Measurements from ENCODE around the gene MFSD11. TPM values are rescaled to one million over a fixed set of nuclear protein-coding genes. Genes with fewer than 3 reads are reported as not detected.
"Not testable (repeated sequence)": the region's sequence is repeated elsewhere in the genome, so short reads cannot be mapped to it uniquely, and the experiment has no call there.

The MFSD11 gene
- total RNA-seq, 1 donor from 2014 or later = 23.6 TPM

DNA sequence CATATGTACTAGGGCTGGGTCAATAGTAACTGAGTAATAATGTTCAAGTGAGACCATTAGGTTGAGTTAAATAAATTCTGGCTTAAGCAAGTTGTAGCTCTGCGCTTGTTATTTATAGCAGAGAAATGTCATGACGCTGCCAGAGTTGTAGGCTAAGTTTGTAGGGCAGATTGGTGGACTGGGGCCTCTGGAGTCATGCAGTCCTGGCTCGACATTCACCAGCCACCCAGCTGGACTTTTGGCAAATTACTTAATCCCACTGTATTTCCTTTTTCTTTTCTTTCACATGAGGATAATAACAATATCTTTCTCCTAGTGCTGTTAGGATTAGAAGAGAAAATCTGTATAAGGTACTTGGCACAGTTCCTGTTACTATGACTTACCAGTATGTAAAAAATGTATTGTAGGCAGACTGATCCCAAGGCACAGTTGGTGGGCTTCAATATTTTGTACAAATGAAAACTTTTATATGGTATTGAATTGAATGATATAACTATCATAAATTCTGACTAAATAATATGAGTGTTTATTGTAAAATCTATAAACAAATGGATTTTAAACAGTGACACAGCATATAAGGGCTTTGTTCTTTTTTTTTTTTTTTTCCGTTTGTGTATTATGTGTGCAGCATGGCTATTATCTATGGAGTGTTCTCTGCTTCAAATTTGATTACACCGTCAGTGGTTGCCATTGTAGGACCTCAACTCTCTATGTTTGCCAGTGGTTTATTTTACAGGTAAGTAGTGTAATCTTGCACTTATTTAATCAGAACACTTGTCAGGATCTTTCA, 2.6 kb downstream of the MFSD11 start:
- intact Hi-C loops (cut with micrococcal nuclease) = no loop called here

DNA sequence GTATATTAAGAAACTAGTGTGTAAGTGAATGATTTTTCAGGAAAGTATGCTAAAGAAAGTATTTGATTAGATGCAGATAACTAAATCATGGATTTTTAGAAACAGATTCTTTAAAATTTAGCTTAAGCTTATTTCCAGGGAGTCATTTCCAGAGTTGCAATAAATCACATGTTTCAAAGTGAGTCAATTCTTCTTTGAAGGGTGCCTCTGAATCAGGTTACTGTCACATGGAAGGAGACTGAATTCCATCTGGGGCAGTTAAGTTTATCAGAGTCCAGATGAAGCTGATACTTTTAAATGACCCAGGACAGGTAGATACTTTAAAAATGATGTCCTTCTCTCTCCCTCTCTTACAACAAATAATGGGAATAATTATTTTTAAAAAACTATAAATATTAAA, 5.0 kb downstream of the MFSD11 start:
- intact Hi-C loops (cut with micrococcal nuclease) = no loop called here

DNA sequence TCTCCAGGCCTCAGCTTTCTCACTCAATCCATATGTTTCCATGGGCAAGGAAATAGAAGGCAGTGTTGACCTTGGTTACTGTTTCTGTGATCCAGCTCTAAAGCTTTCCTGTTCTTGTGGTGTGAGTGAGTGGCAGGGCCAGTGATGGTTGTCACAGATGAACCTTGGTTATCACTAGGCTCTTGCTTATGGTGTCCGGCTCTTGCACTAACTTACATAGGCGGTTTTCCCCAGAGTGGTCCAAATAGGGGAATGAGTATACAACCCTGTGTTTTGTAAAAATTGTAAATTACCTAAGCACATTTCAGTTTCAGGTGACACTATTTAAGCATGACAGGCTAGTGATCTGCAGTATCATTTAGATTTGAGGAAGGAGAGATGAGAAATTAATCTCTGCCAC, 6.8 kb downstream of the MFSD11 start:
- intact Hi-C loops (cut with micrococcal nuclease) = no loop called here

DNA sequence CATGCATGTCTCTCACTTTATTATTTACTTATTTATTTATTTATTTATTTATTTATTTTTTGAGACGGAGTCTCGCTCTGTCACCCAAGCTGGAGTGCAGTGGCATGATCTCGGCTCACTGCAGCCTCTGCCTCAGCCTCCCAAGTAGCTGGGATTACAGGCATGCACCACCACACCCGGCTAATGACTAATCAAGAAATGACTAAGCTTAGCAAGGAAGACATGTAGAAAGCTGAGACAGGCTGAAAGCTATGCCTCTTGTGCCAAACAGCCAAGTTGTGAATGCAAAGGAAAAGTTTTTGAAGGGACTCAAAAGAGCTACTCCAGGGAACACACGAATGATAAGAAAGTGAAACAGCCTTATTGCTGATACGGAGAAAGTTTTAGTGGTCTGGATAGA, 7.9 kb downstream of the MFSD11 start:
- intact Hi-C loops (cut with micrococcal nuclease) = not testable (repeated sequence)

DNA sequence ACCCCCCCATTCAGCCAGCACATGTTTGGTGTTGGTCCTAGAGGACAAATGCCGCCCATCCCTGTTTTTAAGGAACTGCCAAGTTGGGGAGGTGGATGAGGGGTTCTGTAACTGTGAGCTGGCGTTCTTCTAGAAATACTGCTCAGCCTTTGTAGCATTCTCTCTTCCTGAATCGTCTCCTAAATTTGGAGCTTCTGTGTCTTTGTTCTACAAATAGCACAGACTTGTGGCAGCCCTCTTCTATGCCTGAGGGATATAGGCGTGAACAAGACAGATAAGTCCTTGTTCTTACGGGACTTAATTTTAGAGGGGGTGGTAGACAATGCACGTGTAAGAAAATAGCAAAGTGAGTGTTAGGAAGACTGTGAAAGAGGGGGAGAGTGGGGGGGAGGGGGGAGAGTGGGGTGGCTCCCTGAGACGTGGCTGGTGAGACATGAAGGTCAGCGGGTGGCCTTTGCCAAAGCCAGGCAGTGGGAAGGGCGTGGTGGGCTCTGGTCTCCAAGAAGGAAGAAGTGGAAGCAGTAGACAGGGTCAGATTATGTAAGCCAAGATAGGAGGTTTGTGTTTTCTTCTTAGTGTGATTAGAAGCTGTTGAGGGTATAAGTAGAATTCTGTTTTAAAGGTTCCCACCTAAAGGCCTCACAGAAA, 9.9 kb downstream of the MFSD11 start:
- intact Hi-C loops (cut with micrococcal nuclease) = no loop called here

DNA sequence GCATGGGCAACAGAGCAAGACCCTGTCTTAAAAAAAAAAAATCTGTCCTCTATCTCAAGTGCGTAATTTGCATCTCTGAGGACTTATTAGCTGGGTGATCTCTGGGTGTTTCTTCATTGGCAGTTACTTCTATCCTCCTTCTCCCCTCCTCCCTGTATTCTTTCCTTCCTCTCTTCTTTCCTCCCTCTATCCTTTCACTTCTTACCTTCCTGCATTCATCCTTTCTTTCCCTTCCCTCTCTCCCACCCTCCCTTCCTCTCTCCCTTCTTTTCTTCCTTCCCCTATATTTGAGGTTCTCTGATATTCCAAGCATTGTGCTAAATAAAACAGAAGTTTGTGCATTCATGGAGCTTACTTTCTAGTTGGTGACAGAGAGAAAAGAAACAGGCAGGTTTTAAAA, 10.7 kb downstream of the MFSD11 start:
- intact Hi-C loops (cut with micrococcal nuclease) = no loop called here

DNA sequence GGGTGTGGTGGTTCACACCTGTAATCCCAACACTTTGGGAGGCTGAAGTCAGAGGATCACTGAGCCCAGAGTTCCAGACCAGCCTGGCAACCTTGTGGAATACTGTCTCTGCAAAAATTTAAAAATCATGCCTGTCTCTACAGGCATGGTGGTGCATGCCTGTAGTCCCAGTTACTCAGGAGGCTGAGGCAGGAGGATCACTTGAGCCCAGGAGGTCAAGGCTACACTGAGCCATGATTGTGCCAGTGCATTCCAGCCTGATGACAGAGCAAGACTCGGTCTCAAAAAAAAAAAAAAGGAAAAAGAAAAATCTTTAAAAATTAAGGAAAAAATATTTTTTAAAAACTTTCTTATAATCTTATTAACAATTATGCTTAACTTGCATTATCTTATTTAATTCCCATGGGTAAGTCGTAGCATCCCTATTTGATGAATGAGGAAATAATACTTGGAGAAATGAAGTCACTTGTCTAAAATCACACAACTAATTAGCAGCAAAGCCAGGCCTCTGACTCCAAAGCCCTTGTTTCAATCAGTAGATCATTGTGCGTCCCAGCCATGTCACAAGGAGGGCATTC, 13.6 kb downstream of the MFSD11 start:
- intact Hi-C loops (cut with micrococcal nuclease) = no loop called here

DNA sequence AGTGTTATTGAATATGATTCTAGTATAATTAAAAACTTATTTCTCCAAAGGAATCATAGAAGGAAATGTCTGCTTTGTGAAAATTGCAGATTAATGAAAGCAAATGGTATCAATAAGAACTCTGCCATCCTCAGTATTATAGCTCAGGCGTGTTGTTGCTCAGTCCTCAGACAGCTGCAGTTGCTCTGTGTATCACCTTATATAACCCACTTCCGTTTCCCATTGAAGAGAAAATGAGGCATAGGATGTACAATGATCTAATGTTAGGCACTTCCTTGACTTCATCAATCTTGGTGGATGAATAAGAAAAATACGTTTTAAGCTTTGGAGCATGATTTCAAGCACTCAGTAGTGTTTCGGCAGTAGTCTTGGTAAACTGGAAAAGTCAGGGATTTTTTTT, 14.1 kb downstream of the MFSD11 start:
- intact Hi-C loops (cut with micrococcal nuclease) = no loop called here

DNA sequence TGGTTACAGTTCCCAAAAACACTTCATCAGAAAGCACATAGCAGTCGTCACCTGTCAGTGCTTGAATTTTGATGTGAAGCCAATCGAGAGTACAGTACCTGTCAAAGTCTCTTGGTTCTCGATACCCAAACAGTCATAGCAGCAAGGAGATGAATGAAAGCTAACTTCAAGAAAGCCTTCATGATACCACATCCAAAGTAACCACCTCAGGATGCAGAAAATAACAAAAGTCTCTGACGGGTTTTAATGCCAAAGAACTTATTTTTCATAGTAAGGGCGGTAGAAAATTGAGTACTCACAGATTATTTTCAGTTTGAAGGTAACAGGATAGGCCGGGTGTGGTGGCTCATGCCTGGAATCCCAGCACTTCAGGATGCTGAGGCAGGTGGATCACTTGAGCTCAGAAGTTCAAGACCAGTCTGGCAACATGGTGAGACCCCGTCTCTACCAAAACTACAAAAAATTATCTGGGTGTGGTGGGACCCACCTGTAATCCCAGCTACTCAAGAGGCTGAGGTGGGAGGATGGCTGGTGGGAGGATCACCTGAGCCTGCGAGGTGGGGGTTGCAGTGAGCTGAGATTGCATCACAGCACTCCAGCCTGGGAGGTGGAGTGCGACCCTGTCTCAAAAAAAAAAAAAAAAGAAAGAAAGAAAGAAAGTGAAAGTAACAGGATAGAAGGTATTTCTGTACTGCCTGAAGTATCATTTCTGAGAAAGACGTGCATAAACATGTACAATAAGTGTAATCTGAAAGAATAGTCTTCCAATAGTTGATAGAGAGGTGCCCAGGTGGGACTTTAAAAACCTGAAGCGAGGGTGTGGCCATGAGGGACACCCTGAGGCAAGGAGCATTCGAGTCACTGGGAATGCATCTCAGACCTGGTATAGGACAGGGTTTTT, 15.4 kb downstream of the MFSD11 start:
- intact Hi-C loops (cut with micrococcal nuclease) = loop anchor here (1.0 kb wide), 2 partner anchors 15 to 38 kb away; partner anchors contain the start of gene MFSD11

DNA sequence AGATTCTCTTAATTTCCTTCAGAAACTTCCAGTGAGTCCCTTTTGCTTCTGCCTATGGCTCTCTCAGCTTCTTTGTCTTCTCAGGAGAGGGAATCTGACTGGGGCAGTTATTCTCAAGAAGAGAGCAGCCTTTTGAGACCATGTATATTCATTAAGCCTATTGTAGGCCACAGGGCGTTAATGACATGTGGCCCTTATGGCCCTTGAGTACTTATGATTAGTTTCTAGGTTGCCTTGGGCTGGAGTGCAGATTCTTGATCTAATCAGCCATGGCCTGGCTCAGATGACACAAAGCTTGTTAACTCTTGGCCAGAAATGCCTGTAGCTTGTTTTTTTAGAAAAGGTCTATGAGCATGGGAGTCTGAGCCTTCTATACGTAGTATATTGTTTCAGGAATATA, 17.4 kb downstream of the MFSD11 start:
- intact Hi-C loops (cut with micrococcal nuclease) = no loop called here

DNA sequence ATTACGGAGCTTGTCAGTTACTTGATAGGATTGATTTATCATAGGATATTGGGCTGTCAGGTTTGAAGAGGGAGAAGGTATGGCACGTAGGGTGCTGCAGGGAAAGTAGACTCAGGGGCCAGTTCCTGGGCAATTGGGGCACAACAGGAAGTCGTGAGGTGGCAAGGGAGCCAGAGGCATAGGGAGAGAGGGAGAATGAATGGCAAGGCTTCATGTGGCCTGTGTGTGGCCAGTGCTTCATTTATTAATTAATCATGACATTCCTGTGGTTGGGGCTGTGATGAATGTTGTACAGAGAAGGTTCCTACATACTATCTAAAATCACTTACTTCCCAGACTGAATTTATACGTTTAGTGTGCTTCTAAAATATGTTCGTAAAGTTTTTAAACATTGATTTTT, 19.3 kb downstream of the MFSD11 start:
- intact Hi-C loops (cut with micrococcal nuclease) = no loop called here

DNA sequence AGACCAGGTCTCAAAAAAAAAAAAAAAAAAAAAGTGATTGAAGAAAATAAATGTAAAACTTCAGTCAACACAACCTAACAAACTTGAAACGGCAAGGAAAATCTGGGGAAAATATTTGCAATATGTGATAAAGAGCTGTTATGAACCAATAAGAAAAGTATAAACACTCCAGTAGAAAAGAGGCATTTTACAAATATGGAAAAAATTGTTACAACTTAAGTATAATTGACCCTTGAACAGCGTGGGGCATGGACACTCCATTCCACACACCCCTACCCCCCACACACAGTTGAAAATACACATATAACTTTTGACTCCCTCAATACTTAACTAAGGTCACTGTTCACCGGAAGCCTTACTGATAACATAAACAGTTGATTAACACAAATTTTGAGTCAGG, 20.7 kb downstream of the MFSD11 start:
- intact Hi-C loops (cut with micrococcal nuclease) = no loop called here

DNA sequence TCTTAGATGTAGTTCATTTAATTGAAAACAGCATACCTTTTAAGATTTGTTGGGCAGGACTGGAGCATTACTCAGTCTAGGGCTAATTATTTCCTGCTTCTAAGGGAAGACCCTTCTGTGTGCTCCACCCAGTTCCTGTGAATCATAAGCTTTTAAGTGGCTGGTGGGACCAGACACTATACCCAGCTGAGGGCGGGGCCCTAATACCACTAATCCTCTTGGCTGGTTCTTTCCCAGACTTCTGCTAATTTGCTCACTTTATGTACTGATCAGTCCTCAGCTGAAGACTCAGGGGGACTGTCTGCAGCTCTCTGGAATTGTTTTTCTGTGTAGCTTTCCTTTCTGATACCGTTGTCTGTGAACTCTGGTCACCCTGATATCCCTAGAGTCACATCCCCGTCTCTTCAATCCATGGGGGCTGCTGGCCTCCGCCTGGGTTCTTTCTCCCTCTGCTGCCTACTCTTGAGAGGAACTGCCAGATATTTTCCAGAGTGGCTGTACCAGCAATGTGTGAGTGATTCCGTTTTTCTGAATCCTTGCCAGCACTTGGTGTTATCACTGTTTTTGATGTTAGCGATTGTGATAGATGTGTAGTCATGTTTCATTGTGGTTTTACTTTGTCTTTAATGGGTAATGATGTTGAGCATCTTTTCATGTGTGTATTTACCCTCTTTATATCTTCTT, 35.1 kb downstream of the MFSD11 start:
- intact Hi-C loops (cut with micrococcal nuclease) = no loop called here

DNA sequence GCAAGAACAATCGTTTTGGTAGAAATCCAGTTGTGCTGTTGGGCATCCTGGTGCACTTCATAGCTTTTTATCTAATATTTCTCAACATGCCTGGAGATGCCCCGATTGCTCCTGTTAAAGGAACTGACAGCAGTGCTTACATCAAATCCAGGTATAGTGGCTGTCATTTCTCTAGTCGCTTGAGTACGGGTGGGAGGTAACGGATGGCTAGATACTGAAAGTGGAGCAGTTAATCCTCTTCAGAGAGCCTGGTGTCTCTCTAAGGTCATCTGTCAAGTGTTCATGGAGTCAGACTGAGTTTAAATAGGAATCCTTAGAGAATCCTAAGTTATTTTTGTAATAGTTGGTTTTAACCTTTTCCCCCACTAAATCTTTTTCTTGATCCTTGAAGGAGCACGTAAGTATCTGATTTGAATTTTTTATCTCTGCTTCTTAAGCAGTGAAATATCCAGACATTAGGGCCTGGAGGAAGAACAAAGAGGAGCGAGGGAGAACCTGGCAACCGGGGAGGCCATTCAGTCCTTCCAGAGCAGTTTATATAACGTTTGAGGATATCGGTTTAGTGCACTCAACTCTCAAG, 37.2 kb downstream of the MFSD11 start:
- intact Hi-C loops (cut with micrococcal nuclease) = no loop called here

DNA sequence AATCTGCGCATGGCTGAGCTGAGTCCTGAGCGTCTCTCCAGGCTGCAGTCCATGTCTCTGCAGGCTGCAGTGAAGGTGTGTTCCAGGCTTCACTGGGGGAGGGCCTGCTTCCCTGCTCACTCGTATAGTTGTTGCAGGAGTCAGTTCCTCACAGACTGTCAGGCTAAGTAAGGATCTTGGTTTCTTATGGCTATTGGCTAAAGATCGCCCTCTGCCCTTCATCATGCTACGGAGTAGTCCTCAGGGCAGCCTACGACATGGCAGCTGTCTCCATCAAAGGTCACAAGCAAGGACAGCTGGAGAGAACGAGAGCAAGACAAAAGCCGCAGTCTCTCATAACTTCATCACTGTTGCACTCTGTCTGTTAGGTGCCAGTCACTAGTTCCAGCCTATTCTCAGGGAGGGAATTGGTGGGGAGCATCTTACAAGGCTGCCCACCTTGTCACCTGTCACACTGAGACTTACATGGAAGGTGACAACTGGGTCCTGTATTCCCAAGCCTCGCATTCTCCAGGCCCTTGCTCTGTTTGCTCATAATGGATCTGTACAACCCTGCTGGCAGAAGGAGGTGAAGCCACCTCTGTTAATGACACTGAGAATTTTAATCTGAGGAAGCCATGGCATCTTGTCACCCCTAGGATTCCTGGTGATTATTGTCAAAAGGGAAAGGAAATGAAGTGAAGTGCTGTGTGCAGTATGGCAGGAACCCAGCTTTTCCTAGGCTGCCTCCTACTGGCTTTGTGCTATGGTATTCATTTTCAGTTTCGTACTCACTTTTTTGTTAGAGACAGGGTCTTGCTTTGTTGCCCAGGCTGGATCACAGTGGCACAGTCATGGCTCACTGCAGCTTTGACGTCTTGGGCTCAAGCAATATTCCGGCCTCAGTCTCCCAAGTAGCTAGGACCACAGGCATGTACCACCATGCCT, 43.4 kb downstream of the MFSD11 start:
- intact Hi-C loops (cut with micrococcal nuclease) = no loop called here

DNA sequence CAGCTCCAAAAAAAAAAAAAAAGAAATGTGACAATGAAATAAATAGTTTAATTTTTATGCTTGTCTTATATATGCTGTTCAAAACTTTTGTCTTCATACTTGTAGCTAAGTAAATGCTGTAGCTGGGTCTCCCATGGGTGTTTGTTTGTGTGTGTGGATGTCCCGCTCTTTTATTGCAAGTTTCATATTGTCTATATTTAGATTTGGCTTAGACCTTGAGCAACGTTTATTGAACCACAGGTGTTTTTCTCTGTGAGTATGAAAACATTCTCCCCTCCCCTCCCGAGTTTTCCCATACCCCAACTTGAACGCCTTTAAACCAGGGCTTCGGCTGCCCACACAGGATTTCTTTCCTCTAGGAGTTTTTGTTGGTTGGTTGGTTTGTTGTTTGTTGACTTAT, 45.2 kb downstream of the MFSD11 start:
- intact Hi-C loops (cut with micrococcal nuclease) = no loop called here

DNA sequence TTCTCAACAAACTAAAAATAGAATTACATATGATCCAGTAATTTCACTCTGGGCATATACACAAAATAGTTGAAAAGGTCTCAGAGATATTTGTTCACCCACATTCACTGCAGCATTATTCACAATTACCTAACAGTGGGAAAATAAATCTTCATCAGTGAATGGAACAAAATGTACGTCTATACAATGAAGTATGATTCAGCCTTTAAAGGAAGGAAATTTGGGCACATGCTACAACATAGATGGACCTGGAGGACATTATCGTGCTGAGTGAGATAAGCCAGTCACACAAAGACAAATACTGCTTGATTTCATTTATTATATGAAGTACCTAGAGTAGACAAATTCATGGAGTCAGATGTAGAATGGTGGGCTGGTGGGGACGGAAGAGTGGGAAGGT, 47.0 kb downstream of the MFSD11 start:
- intact Hi-C loops (cut with micrococcal nuclease) = no loop called here

DNA sequence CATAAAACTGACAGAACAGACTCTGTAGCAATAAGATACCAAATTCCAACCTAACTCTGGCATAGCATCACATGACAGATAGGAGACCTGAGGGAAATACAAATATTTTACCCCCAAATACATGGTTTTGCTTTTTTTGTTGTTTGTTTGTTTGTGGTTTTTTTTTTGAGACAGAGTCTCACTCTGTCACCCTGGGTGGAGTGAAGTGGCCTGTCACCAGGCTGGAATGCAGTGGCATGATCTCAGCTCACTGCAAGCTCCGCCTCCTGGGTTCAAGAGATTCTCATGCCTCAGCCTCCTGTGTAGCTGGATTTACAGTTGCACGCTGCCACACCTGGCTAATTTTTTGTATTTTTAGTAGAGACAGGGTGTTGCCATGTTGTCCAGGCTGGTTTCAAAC, 49.9 kb downstream of the MFSD11 start:
- intact Hi-C loops (cut with micrococcal nuclease) = not testable (repeated sequence)

DNA sequence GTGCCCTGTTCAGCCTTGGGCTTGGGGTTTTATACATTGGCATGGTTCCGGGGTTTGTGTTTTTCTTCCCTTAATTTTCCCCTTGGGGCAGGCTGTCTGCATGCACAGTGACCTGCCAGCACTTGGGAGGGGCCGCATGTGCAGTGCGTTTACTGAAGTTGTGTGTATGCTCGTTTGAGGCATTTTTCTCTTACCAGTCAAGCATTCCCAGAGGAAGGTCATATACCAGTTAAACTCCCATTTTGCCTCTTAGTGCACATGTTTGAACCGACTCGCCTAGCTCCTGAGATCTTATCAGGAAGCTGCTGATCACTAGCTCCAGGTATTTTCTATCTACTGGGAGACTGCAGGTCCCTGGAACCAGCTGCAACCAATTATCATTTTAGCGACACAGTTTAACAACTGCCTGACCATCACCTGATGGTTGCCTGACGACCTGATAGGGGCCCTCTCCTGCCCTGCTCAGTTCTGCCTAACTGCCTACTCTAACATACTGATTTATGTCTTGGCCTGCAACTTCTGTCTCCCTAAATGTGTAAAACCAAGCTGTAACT, 51.4 kb downstream of the MFSD11 start:
- intact Hi-C loops (cut with micrococcal nuclease) = no loop called here

Measured in T-helper 2 cell treated with Interferon-gamma antibody and Interleukin-4, amounts not matched to agents 100 ng/mL and 5 ng/mL, for 36 hours (primary cell).